ENCODE results near the gene PRR12.

PRR12 gene

GRCh38 chr19:49651820-49652550 is 61.0 kb downstream of the PRR12 start:
- H3K36me3 ChIP-seq (ENCODE audit: control insufficient read depth in 2 of 2, insufficient read depth in 2 of 2, low read length in 2 of 2), result peaks cover 38 to 52% of the 10 kb centered on the region in 2 donors
- no peak overlapping the region for H3K27ac ChIP-seq (ENCODE audit: low read length)
- H3K4me1 ChIP-seq (ENCODE audit: control insufficient read depth, insufficient read depth, low read length), result no peaks in the 10 kb centered on the region
- H3K27me3 ChIP-seq (ENCODE audit: control insufficient read depth in 1 of 2, insufficient read depth in 2 of 2, low read length in 2 of 2), result no peaks in the 10 kb centered on the region
- H3K9ac ChIP-seq (ENCODE audit: low read length in 2 of 2), result no peak overlapping the region
- H3K9me3 ChIP-seq (ENCODE audit: control insufficient read depth in 2 of 2, low read length in 2 of 2), result no peaks in the 10 kb centered on the region
- H3K4me3 ChIP-seq (ENCODE audit: low read length in 2 of 2), result no peak overlapping the region

DNA sequence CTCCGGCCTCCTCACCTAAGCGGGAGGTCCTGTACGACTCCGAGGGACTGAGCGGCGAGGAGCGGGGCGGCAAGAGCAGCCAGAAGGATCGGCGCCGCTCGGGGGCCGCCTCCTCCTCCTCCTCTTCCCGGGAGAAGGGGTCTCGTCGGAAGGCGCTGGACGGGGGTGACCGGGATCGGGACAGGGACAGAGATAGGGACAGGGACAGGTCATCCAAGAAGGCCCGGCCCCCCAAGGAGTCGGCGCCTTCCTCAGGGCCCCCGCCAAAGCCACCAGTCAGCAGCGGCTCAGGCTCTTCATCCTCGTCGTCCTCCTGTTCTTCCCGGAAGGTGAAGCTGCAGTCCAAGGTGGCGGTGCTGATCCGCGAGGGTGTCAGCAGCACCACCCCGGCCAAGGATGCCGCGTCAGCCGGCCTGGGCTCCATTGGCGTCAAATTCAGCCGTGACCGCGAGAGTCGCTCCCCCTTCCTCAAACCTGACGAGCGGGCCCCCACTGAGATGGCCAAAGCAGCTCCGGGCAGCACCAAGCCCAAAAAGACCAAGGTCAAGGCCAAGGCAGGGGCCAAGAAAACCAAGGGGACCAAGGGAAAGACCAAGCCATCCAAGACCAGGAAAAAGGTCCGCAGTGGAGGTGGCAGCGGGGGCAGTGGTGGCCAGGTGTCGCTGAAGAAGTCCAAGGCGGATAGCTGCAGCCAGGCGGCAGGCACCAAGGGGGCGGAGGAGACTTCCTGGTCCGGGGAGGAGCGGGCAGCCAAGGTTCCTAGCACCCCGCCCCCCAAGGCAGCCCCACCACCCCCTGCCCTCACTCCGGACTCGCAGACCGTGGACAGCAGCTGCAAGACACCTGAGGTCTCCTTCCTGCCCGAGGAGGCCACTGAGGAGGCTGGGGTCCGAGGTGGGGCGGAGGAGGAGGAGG is 61.8 kb downstream of the PRR12 start:
- no peaks in the 10 kb centered on the region for H3K4me1 ChIP-seq (ENCODE audit: control insufficient read depth, insufficient read depth, low read length)
- H3K9ac ChIP-seq (ENCODE audit: low read length in 2 of 2), result no peak overlapping the region
- no peak overlapping the region for H3K27ac ChIP-seq (ENCODE audit: low read length)
- H3K36me3 ChIP-seq (ENCODE audit: control insufficient read depth in 2 of 2, insufficient read depth in 2 of 2, low read length in 2 of 2), result peaks cover 45 to 54% of the 10 kb centered on the region in 2 donors
- H3K27me3 ChIP-seq (ENCODE audit: control insufficient read depth in 1 of 2, insufficient read depth in 2 of 2, low read length in 2 of 2), result no peaks in the 10 kb centered on the region
- no peak overlapping the region for H3K4me3 ChIP-seq (ENCODE audit: low read length in 2 of 2)
- H3K9me3 ChIP-seq (ENCODE audit: control insufficient read depth in 2 of 2, low read length in 2 of 2), result no peaks in the 10 kb centered on the region

GRCh38 chr19:49653466-49653806 is 62.5 kb downstream of the PRR12 start:
- H3K9ac ChIP-seq (ENCODE audit: low read length in 2 of 2), result no peak overlapping the region
- H3K36me3 ChIP-seq (ENCODE audit: control insufficient read depth in 2 of 2, insufficient read depth in 2 of 2, low read length in 2 of 2), result peaks cover 43 to 57% of the 10 kb centered on the region in 2 donors
- H3K4me1 ChIP-seq (ENCODE audit: control insufficient read depth, insufficient read depth, low read length), result no peaks in the 10 kb centered on the region
- H3K27me3 ChIP-seq (ENCODE audit: control insufficient read depth in 1 of 2, insufficient read depth in 2 of 2, low read length in 2 of 2), result no peaks in the 10 kb centered on the region
- no peaks in the 10 kb centered on the region for H3K9me3 ChIP-seq (ENCODE audit: control insufficient read depth in 2 of 2, low read length in 2 of 2)
- no peak overlapping the region for H3K4me3 ChIP-seq (ENCODE audit: low read length in 2 of 2)
- H3K27ac ChIP-seq (ENCODE audit: low read length), result no peak overlapping the region

DNA sequence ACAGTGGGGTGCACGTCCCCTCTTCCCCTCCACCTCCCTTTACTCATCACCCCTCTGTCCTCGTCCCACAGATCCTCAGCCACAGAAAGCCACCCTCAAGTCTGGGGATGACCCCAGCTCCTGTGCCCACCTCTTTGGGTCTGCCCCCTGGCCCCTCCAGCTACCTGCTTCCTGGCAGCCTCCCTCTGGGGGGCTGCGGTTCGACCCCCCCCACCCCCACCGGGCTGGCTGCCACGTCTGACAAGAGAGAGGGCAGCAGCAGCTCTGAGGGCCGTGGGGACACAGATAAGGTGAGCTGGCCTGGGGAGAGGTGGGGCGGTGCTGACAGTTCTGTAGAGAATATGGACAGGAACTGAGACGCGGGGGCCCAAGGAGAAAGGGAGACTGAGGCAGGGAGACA is 63.6 kb downstream of the PRR12 start:
- H3K36me3 ChIP-seq (ENCODE audit: control insufficient read depth in 2 of 2, insufficient read depth in 2 of 2, low read length in 2 of 2), result peaks cover 44 to 63% of the 10 kb centered on the region in 2 donors
- H3K27me3 ChIP-seq (ENCODE audit: control insufficient read depth in 1 of 2, insufficient read depth in 2 of 2, low read length in 2 of 2), result no peaks in the 10 kb centered on the region
- no peaks in the 10 kb centered on the region for H3K9me3 ChIP-seq (ENCODE audit: control insufficient read depth in 2 of 2, low read length in 2 of 2)

DNA sequence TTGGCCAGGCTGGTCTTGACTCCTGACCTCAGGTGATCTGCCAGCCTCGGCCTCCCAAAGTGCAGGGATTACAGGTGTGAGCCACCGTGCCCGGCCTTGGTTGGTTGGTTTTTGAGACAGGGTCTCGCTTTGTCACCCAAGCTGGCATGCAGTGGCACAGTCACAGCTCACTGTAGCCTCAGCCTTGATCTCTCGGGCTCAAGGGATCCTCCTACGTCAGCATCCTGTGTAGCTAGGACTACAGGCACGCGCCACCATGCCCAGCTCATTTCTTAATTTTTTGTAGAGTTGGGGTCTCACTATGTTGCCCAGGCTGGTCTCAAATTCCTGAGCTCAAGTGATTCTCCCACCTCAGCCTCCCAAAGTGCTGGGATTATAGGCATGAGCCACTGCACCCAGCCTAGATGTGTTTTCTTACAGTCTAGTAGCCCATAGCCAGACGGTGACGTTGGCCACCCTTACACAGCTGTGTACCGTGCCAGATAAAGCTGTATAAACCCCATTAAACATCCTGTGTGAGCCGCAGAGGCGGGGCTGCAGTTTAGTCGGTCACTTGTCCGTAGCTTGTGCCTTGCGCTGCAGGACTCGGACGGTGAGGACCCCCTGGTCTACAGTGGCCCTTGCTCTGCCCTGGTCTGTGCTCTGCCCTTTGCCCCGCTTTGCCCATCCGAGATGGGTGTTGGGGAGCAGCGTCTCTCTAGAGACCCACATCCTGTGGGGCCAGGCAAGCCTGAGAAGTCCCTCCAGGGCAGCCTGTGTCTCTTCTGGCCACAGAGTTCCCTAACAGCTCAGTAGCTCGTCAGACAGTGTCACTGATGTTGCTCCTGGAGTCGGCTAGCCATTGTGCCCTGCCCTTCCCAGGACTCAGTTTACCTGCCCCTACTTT is 64.8 kb downstream of the PRR12 start:
- H3K9ac ChIP-seq (ENCODE audit: low read length in 2 of 2), result no peak overlapping the region
- no peaks in the 10 kb centered on the region for H3K27me3 ChIP-seq (ENCODE audit: control insufficient read depth in 1 of 2, insufficient read depth in 2 of 2, low read length in 2 of 2)
- H3K36me3 ChIP-seq (ENCODE audit: control insufficient read depth in 2 of 2, insufficient read depth in 2 of 2, low read length in 2 of 2), result peaks cover 39 to 61% of the 10 kb centered on the region in 2 donors
- no peaks in the 10 kb centered on the region for H3K4me1 ChIP-seq (ENCODE audit: control insufficient read depth, insufficient read depth, low read length)
- no peak overlapping the region for H3K4me3 ChIP-seq (ENCODE audit: low read length in 2 of 2)
- H3K9me3 ChIP-seq (ENCODE audit: control insufficient read depth in 2 of 2, low read length in 2 of 2), result no peaks in the 10 kb centered on the region
- no peak overlapping the region for H3K27ac ChIP-seq (ENCODE audit: low read length)

More for the DNA sequence above, 63.6 kb downstream of the PRR12 start:
- Histone ChIP-seq H3K27ac (ENCODE audit: low read length) (no peak overlapping the region), H3K4me3 (ENCODE audit: low read length in 2 of 2) (no peak overlapping the region), H3K9ac (ENCODE audit: low read length in 2 of 2) (no peak overlapping the region), H3K4me1 (ENCODE audit: control insufficient read depth, insufficient read depth, low read length) (no peaks in the 10 kb centered on the region)

GRCh38 chr19:49656456-49657109 is 65.6 kb downstream of the PRR12 start:
- Histone ChIP-seq H3K9ac (ENCODE audit: low read length in 2 of 2) (no peak overlapping the region), H3K4me3 (ENCODE audit: low read length in 2 of 2) (no peak overlapping the region)

DNA sequence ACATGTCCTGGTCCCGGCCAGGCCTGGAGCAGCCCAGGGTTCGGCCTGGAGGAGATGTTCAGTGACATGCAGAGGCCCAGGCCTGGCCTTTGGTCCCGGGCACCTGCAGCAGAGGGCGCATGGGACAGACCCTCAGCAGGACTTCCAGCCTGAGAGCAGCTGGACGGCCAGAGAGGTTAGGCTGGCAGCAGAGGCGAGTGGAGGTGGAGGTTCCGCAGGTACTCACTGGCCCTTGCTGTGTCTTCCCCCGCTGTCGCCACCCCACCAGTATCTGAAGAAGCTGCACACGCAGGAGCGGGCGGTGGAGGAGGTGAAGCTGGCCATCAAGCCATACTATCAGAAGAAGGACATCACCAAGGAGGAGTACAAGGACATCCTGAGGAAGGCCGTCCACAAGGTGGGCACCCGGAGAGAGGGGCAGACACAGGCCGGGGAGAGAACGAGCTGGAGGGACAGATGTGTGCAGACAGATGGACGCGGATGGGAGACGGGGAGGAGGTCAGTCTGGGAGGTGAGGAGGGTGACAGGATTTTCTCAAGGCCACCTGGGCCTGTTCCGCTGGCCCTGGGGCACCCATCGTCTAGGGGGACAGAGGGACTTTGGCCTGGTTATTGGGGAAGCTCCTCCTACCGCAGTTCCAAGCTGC is 66.6 kb downstream of the PRR12 start:
- H3K27ac ChIP-seq (ENCODE audit: low read length), result no peak overlapping the region
- no peaks in the 10 kb centered on the region for H3K4me1 ChIP-seq (ENCODE audit: control insufficient read depth, insufficient read depth, low read length)
- peaks cover 46 to 71% of the 10 kb centered on the region in 2 donors for H3K36me3 ChIP-seq (ENCODE audit: control insufficient read depth in 2 of 2, insufficient read depth in 2 of 2, low read length in 2 of 2)
- H3K9ac ChIP-seq (ENCODE audit: low read length in 2 of 2), result no peak overlapping the region
- H3K27me3 ChIP-seq (ENCODE audit: control insufficient read depth in 1 of 2, insufficient read depth in 2 of 2, low read length in 2 of 2), result no peaks in the 10 kb centered on the region
- H3K9me3 ChIP-seq (ENCODE audit: control insufficient read depth in 2 of 2, low read length in 2 of 2), result no peaks in the 10 kb centered on the region
- no peak overlapping the region for H3K4me3 ChIP-seq (ENCODE audit: low read length in 2 of 2)

More at GRCh38 chr19:49656456-49657109, 65.6 kb downstream of the PRR12 start:
- no peaks in the 10 kb centered on the region for H3K9me3 ChIP-seq (ENCODE audit: control insufficient read depth in 2 of 2, low read length in 2 of 2)
- H3K36me3 ChIP-seq (ENCODE audit: control insufficient read depth in 2 of 2, insufficient read depth in 2 of 2, low read length in 2 of 2), result peaks cover 39 to 63% of the 10 kb centered on the region in 2 donors
- H3K27me3 ChIP-seq (ENCODE audit: control insufficient read depth in 1 of 2, insufficient read depth in 2 of 2, low read length in 2 of 2), result no peaks in the 10 kb centered on the region
- H3K27ac ChIP-seq (ENCODE audit: low read length), result no peak overlapping the region
- H3K4me1 ChIP-seq (ENCODE audit: control insufficient read depth, insufficient read depth, low read length), result no peaks in the 10 kb centered on the region

GRCh38 chr19:49658139-49658517 is 67.1 kb downstream of the PRR12 start:
- no peaks in the 10 kb centered on the region for H3K9me3 ChIP-seq (ENCODE audit: control insufficient read depth in 2 of 2, low read length in 2 of 2)
- H3K27me3 ChIP-seq (ENCODE audit: control insufficient read depth in 1 of 2, insufficient read depth in 2 of 2, low read length in 2 of 2), result no peaks in the 10 kb centered on the region
- no peaks in the 10 kb centered on the region for H3K4me1 ChIP-seq (ENCODE audit: control insufficient read depth, insufficient read depth, low read length)
- no peak overlapping the region for H3K9ac ChIP-seq (ENCODE audit: low read length in 2 of 2)
- H3K27ac ChIP-seq (ENCODE audit: low read length), result no peak overlapping the region
- no peak overlapping the region for H3K4me3 ChIP-seq (ENCODE audit: low read length in 2 of 2)
- peaks cover 46 to 69% of the 10 kb centered on the region in 2 donors for H3K36me3 ChIP-seq (ENCODE audit: control insufficient read depth in 2 of 2, insufficient read depth in 2 of 2, low read length in 2 of 2)

- Histone ChIP-seq H3K9ac (ENCODE audit: low read length in 2 of 2) (no peak overlapping the region), H3K27me3 (ENCODE audit: control insufficient read depth in 1 of 2, insufficient read depth in 2 of 2, low read length in 2 of 2) (no peaks in the 10 kb centered on the region), H3K4me3 (ENCODE audit: low read length in 2 of 2) (no peak overlapping the region), H3K36me3 (ENCODE audit: control insufficient read depth in 2 of 2, insufficient read depth in 2 of 2, low read length in 2 of 2) (peaks cover 46 to 65% of the 10 kb centered on the region in 2 donors), H3K27ac (ENCODE audit: low read length) (no peak overlapping the region), H3K9me3 (ENCODE audit: control insufficient read depth in 2 of 2, low read length in 2 of 2) (no peaks in the 10 kb centered on the region), H3K4me1 (ENCODE audit: control insufficient read depth, insufficient read depth, low read length) (peaks cover under 1% of the 10 kb centered on the region)
These were observed 67.8 kb downstream of the PRR12 start for GRCh38 chr19:49658566-49659442.

Data from stomach smooth muscle (tissue), 2 donors.